C4-2B (cell line): ENCODE results near the gene NEURL2.

Experiments
- CTCF ChIP-seq: fragments of 450-650 bp; conservative IDR thresholded peaks from 2 replicates; pipeline ENCODE4 v1.5.1; 2017; ENCODE audit warnings: mild to moderate bottlenecking
- ZFX ChIP-seq: fragments of 450-650 bp; IDR thresholded peaks from 2 replicates; pipeline ENCODE4 v1.6.1; 2017

DNA sequence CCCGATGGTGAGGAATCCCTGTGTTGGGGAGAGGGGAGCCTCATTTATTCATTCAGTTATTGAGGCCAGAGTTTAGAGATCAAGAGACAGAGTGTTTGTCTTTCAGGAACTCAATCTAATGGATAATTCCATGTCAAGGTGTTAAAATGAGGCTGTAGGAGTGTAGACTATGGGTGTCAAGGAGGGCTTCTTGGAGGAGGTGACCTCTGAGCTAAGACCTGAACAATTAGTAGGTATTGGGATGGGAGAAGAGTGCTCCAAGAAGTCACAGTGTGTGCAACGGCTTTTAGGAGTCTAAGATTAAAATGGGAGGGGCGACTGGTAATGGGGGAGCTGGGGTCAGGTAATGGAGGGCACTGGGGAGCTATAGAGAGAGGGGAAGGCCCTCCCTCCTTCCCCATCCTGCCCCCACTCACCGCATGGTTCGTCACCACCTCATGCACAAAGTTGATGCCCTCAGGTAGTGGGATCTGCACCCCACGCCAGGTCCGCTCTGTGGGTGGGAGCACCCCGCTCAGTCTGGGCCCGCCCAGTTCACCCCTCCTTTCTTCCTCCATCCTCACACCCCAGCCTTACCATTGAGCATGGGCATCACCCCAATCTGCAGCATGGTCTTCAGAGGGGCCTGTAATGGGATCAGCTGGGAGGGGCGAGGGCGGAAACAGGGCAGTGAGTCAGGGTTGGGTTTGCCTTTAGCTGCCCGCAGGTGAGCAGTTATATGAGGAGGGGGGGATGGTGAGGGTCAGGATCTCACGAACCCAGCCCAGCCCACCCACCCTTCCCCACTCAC, 8.2 kb upstream of the NEURL2 start:
- no peak for TF ChIP-seq CTCF
- no peak for TF ChIP-seq ZFX
